ENCODE data around the gene TRIM7.
A peak's percentile ranks its signal among the peaks of the same experiment; 100 is the strongest.
"Not testable (repeated sequence)": the region's sequence is repeated elsewhere in the genome, so short reads cannot be mapped to it uniquely, and the experiment has no call there.

The TRIM7 gene

GRCh38 chr5:181212934-181213333 lies 7.9 kb upstream of the TRIM7 start:
- peaks cover 1 to 21% (median 20%) of the 10 kb centered on the region in 5 donors for H3K4me1 ChIP-seq (ENCODE audit: control insufficient read depth in 5 of 5, insufficient read depth in 5 of 5, low read length in 5 of 5)
- H3K9ac ChIP-seq (ENCODE audit: low read length in 5 of 5): no peak overlapping the region
- no peak overlapping the region for H3K4me3 ChIP-seq (ENCODE audit: low read depth in 1 of 5, low read length in 5 of 5)
- H3K9me3 ChIP-seq (ENCODE audit: control insufficient read depth in 5 of 5, low read length in 5 of 5): peaks cover 0 to 4% (median 0%) of the 10 kb centered on the region in 5 donors
- H3K36me3 ChIP-seq (ENCODE audit: control insufficient read depth in 5 of 5, insufficient read depth in 5 of 5, low read length in 5 of 5): no peaks in the 10 kb centered on the region
- no peak overlapping the region for H3K27ac ChIP-seq (ENCODE audit: low read depth, low read length)
- H3K27me3 ChIP-seq (ENCODE audit: control insufficient read depth in 5 of 5, insufficient read depth in 4 of 5, low read length in 5 of 5): no peaks in the 10 kb centered on the region

DNA sequence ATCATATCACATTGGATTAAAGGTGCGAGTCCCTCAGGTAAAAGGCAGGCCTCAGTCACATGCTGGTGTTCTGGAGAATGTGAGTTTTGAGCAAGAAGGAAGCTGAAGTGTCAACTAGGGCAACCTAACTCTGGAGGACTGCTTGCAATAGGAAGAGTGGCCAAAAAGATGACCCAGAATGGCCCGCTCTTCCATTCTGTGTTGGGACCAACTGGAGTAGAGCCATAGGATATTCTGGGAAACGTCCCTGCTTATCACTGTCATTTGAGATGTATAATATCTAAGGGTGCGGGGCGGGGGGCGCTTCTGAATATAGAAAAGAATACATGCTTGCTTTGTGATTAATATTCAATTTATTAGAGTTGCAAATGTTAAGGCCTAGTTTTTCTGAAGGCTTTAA lies 7.1 kb upstream of the TRIM7 start:
- H3K27me3 ChIP-seq (ENCODE audit: control insufficient read depth in 5 of 5, insufficient read depth in 4 of 5, low read length in 5 of 5): no peaks in the 10 kb centered on the region
- no peak overlapping the region for H3K9ac ChIP-seq (ENCODE audit: low read length in 5 of 5)
- H3K4me1 ChIP-seq (ENCODE audit: control insufficient read depth in 5 of 5, insufficient read depth in 5 of 5, low read length in 5 of 5): peaks cover 0 to 17% (median 12%) of the 10 kb centered on the region in 5 donors
- H3K4me3 ChIP-seq (ENCODE audit: low read depth in 1 of 5, low read length in 5 of 5): no peak overlapping the region
- peaks cover 0 to 4% (median 0%) of the 10 kb centered on the region in 5 donors for H3K9me3 ChIP-seq (ENCODE audit: control insufficient read depth in 5 of 5, low read length in 5 of 5)
- H3K36me3 ChIP-seq (ENCODE audit: control insufficient read depth in 5 of 5, insufficient read depth in 5 of 5, low read length in 5 of 5): no peaks in the 10 kb centered on the region
- H3K27ac ChIP-seq (ENCODE audit: low read depth, low read length): no peak overlapping the region

DNA sequence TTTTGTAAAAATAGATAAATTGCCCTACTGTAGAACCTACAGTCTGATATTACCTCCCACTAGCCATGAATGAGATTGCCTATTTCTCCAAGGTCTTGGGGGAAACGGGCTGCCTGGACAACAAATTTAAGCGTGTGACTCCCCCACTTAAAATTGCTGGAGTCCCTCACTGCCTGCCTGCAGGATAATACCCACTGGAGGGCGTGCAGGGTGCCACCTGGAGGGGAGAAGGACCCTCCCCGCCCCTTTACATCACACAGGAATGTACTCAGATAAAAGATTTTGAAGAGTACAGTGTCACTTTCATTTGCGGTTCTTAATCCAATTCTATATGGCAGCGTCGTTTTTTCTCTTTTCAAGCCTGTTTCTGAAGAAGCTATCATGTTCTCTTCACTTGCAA lies 6.2 kb upstream of the TRIM7 start:
- Histone ChIP-seq H3K36me3 (ENCODE audit: control insufficient read depth in 5 of 5, insufficient read depth in 5 of 5, low read length in 5 of 5) (no peaks in the 10 kb centered on the region), H3K27ac (ENCODE audit: low read depth, low read length) (no peak overlapping the region), H3K27me3 (ENCODE audit: control insufficient read depth in 5 of 5, insufficient read depth in 4 of 5, low read length in 5 of 5) (no peaks in the 10 kb centered on the region), H3K4me3 (ENCODE audit: low read depth in 1 of 5, low read length in 5 of 5) (no peak overlapping the region), H3K9ac (ENCODE audit: low read length in 5 of 5) (no peak overlapping the region), H3K4me1 (ENCODE audit: control insufficient read depth in 5 of 5, insufficient read depth in 5 of 5, low read length in 5 of 5) (peaks cover 3 to 19% (median 10%) of the 10 kb centered on the region in 5 donors), H3K9me3 (ENCODE audit: control insufficient read depth in 5 of 5, low read length in 5 of 5) (peaks cover 0 to 4% (median 0%) of the 10 kb centered on the region in 5 donors)

DNA sequence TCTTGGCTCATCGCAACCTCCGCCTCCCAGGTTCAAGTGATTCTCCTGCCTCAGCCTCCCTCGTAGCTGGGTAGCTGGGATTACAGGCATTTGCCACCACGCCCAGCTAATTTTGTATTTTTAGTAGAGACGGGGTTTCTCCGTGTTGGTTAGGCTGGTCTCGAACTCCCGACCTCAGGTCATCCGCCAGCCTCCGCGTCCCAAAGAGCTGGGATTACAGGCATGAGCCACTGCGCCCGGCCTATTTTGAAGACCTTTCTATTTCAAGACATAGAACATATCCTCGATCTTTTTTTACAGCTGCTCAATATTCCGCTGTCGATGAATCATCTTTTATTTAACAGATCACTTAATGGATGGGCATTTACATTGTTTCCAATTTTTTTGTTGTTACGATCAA lies 5.7 kb upstream of the TRIM7 start:
- not testable (repeated sequence) for H3K36me3 ChIP-seq (ENCODE audit: control insufficient read depth in 5 of 5, insufficient read depth in 5 of 5, low read length in 5 of 5); H3K9me3 ChIP-seq (ENCODE audit: control insufficient read depth in 5 of 5, low read length in 5 of 5); H3K27ac ChIP-seq (ENCODE audit: low read depth, low read length); H3K9ac ChIP-seq (ENCODE audit: low read length in 5 of 5); H3K27me3 ChIP-seq (ENCODE audit: control insufficient read depth in 5 of 5, insufficient read depth in 4 of 5, low read length in 5 of 5); H3K4me3 ChIP-seq (ENCODE audit: low read depth in 1 of 5, low read length in 5 of 5)
- peaks cover 3 to 19% (median 12%) of the 10 kb centered on the region in 5 donors for H3K4me1 ChIP-seq (ENCODE audit: control insufficient read depth in 5 of 5, insufficient read depth in 5 of 5, low read length in 5 of 5)

GRCh38 chr5:181210148-181210547 lies 5.2 kb upstream of the TRIM7 start:
- H3K4me3 ChIP-seq (ENCODE audit: low read depth in 1 of 5, low read length in 5 of 5); H3K27ac ChIP-seq (ENCODE audit: low read depth, low read length); H3K9ac ChIP-seq (ENCODE audit: low read length in 5 of 5); H3K9me3 ChIP-seq (ENCODE audit: control insufficient read depth in 5 of 5, low read length in 5 of 5); H3K27me3 ChIP-seq (ENCODE audit: control insufficient read depth in 5 of 5, insufficient read depth in 4 of 5, low read length in 5 of 5); H3K36me3 ChIP-seq (ENCODE audit: control insufficient read depth in 5 of 5, insufficient read depth in 5 of 5, low read length in 5 of 5): not testable (repeated sequence)
- peaks cover 3 to 25% (median 17%) of the 10 kb centered on the region in 5 donors for H3K4me1 ChIP-seq (ENCODE audit: control insufficient read depth in 5 of 5, insufficient read depth in 5 of 5, low read length in 5 of 5)

GRCh38 chr5:181209006-181209405 lies 4.0 kb upstream of the TRIM7 start:
- H3K9ac ChIP-seq (ENCODE audit: low read length in 5 of 5); H3K4me3 ChIP-seq (ENCODE audit: low read depth in 1 of 5, low read length in 5 of 5); H3K27me3 ChIP-seq (ENCODE audit: control insufficient read depth in 5 of 5, insufficient read depth in 4 of 5, low read length in 5 of 5); H3K9me3 ChIP-seq (ENCODE audit: control insufficient read depth in 5 of 5, low read length in 5 of 5); H3K27ac ChIP-seq (ENCODE audit: low read depth, low read length); H3K36me3 ChIP-seq (ENCODE audit: control insufficient read depth in 5 of 5, insufficient read depth in 5 of 5, low read length in 5 of 5): not testable (repeated sequence)
- H3K4me1 ChIP-seq (ENCODE audit: control insufficient read depth in 5 of 5, insufficient read depth in 5 of 5, low read length in 5 of 5): peaks cover 3 to 36% (median 26%) of the 10 kb centered on the region in 5 donors

GRCh38 chr5:181207960-181208253 lies 2.9 kb upstream of the TRIM7 start:
- Histone ChIP-seq H3K9me3 (ENCODE audit: control insufficient read depth in 5 of 5, low read length in 5 of 5) (peaks cover 0 to 4% (median 0%) of the 10 kb centered on the region in 5 donors), H3K9ac (ENCODE audit: low read length in 5 of 5) (no peak overlapping the region), H3K36me3 (ENCODE audit: control insufficient read depth in 5 of 5, insufficient read depth in 5 of 5, low read length in 5 of 5) (no peaks in the 10 kb centered on the region), H3K4me1 (ENCODE audit: control insufficient read depth in 5 of 5, insufficient read depth in 5 of 5, low read length in 5 of 5) (peaks cover 3 to 45% (median 35%) of the 10 kb centered on the region in 5 donors), H3K27me3 (ENCODE audit: control insufficient read depth in 5 of 5, insufficient read depth in 4 of 5, low read length in 5 of 5) (no peaks in the 10 kb centered on the region), H3K27ac (ENCODE audit: low read depth, low read length) (no peak overlapping the region), H3K4me3 (ENCODE audit: low read depth in 1 of 5, low read length in 5 of 5) (peak overlapping the region in 1 of 5 donors; percentile 80)

- Histone ChIP-seq H3K4me3 (ENCODE audit: low read depth in 1 of 5, low read length in 5 of 5) (peak overlapping the region; percentile 69 to 83 (median 72)), H3K27ac (ENCODE audit: low read depth, low read length) (peak overlapping the region; percentile 67)
These were observed 2.4 kb upstream of the TRIM7 start for GRCh38 chr5:181207214-181207959.

GRCh38 chr5:181205761-181206649 lies 1.0 kb upstream of the TRIM7 start:
- Histone ChIP-seq H3K27me3 (ENCODE audit: control insufficient read depth in 5 of 5, insufficient read depth in 4 of 5, low read length in 5 of 5) (no peaks in the 10 kb centered on the region), H3K9me3 (ENCODE audit: control insufficient read depth in 5 of 5, low read length in 5 of 5) (peaks cover 0 to 4% (median 0%) of the 10 kb centered on the region in 5 donors), H3K4me3 (ENCODE audit: low read depth in 1 of 5, low read length in 5 of 5) (peak overlapping the region; percentile 69 to 83 (median 72)), H3K36me3 (ENCODE audit: control insufficient read depth in 5 of 5, insufficient read depth in 5 of 5, low read length in 5 of 5) (no peaks in the 10 kb centered on the region), H3K4me1 (ENCODE audit: control insufficient read depth in 5 of 5, insufficient read depth in 5 of 5, low read length in 5 of 5) (peaks cover 3 to 45% (median 35%) of the 10 kb centered on the region in 5 donors), H3K9ac (ENCODE audit: low read length in 5 of 5) (peak overlapping the region in 2 of 5 donors; percentile 35 to 54), H3K27ac (ENCODE audit: low read depth, low read length) (no peak overlapping the region)

More at GRCh38 chr5:181207214-181207959, 2.4 kb upstream of the TRIM7 start:
- Histone ChIP-seq H3K4me1 (ENCODE audit: control insufficient read depth in 5 of 5, insufficient read depth in 5 of 5, low read length in 5 of 5) (peaks cover 3 to 45% (median 35%) of the 10 kb centered on the region in 5 donors), H3K27me3 (ENCODE audit: control insufficient read depth in 5 of 5, insufficient read depth in 4 of 5, low read length in 5 of 5) (no peaks in the 10 kb centered on the region), H3K36me3 (ENCODE audit: control insufficient read depth in 5 of 5, insufficient read depth in 5 of 5, low read length in 5 of 5) (no peaks in the 10 kb centered on the region), H3K9ac (ENCODE audit: low read length in 5 of 5) (peak overlapping the region in 3 of 5 donors; percentile 30 to 65 (median 46)), H3K9me3 (ENCODE audit: control insufficient read depth in 5 of 5, low read length in 5 of 5) (peaks cover 0 to 4% (median 0%) of the 10 kb centered on the region in 5 donors)

Measured in subcutaneous abdominal adipose tissue (tissue), 5 donors.